HEK293 (cell line): ENCODE measurements around the gene MLLT6.

Experiments used
- ELK4 ChIP-seq: IDR thresholded peaks from 2 replicates; pipeline ENCODE4 v1.6.1; 2011; ENCODE audit warnings: mild to moderate bottlenecking, low read depth, low read length, borderline replicate concordance
- OSR2 ChIP-seq: fragments of 450-650 bp; formaldehyde crosslinking; IDR thresholded peaks from 2 replicates; pipeline ENCODE4 v1.5.1; 2016; ENCODE audit warnings: missing biosample characterization, missing genetic modification characterization
- OVOL3 ChIP-seq: fragments of 450-650 bp; formaldehyde crosslinking; IDR thresholded peaks from 2 replicates; pipeline ENCODE4 v1.5.1; 2016; ENCODE audit warnings: missing biosample characterization, missing genetic modification characterization
- PBX3 ChIP-seq: sonication (generic); formaldehyde crosslinking; IDR thresholded peaks from 2 replicates; pipeline ENCODE4 v1.8.1; 2022; ENCODE audit warnings: mild to moderate bottlenecking, moderate library complexity, missing genetic modification reagents
- TSHZ1 ChIP-seq: fragments of 450-650 bp; formaldehyde crosslinking; IDR thresholded peaks from 2 replicates; pipeline ENCODE4 v1.5.1; 2016; ENCODE audit warnings: missing biosample characterization, missing genetic modification characterization, borderline replicate concordance
- ZBTB6 ChIP-seq: fragments of 450-650 bp; formaldehyde crosslinking; IDR thresholded peaks from 2 replicates; pipeline ENCODE4 v1.5.1; 2017; ENCODE audit warnings: missing biosample characterization, missing genetic modification characterization
- ZEB2 ChIP-seq: fragments of 450-650 bp; formaldehyde crosslinking; IDR thresholded peaks from 2 replicates; pipeline ENCODE4 v1.5.1; 2016; ENCODE audit warnings: missing biosample characterization, missing genetic modification characterization
- ZNF148 ChIP-seq: fragments of 450-650 bp; formaldehyde crosslinking; IDR thresholded peaks from 2 replicates; pipeline ENCODE4 v1.5.0; 2017; ENCODE audit warnings: missing biosample characterization, missing genetic modification characterization, borderline replicate concordance
- ZNF184 ChIP-seq: fragments of 450-650 bp; IDR thresholded peaks from 2 replicates; pipeline ENCODE4 v1.5.1; 2018; ENCODE audit warnings: missing biosample characterization, mild to moderate bottlenecking, missing genetic modification characterization
- ZNF37A ChIP-seq: fragments of 450-650 bp; IDR thresholded peaks from 2 replicates; pipeline ENCODE4 v1.5.1; 2018; ENCODE audit warnings: missing biosample characterization, missing genetic modification characterization
- ZNF416 ChIP-seq: fragments of 450-650 bp; formaldehyde crosslinking; IDR thresholded peaks from 2 replicates; pipeline ENCODE4 v1.5.1; 2016; ENCODE audit warnings: missing biosample characterization, missing genetic modification characterization
- ZNF449 ChIP-seq: fragments of 450-650 bp; formaldehyde crosslinking; IDR thresholded peaks from 2 replicates; pipeline ENCODE4 v1.5.1; 2017; ENCODE audit warnings: missing biosample characterization, mild to moderate bottlenecking, missing genetic modification characterization, moderate library complexity
- ZNF473 ChIP-seq: fragments of 450-650 bp; formaldehyde crosslinking; IDR thresholded peaks from 2 replicates; pipeline ENCODE4 v1.5.1; 2017; ENCODE audit warnings: missing biosample characterization, missing genetic modification characterization
- ZNF510 ChIP-seq: fragments of 450-650 bp; formaldehyde crosslinking; IDR thresholded peaks from 2 replicates; pipeline ENCODE4 v1.5.1; 2018; ENCODE audit warnings: mild to moderate bottlenecking, missing genetic modification characterization, missing biosample characterization; ENCODE audit not compliant: insufficient replicate concordance
- ZNF518A ChIP-seq: fragments of 450-650 bp; formaldehyde crosslinking; conservative IDR thresholded peaks from 2 replicates; pipeline ENCODE4 v1.5.1; 2016; ENCODE audit warnings: low read depth, missing biosample characterization, missing genetic modification characterization
- ZNF555 ChIP-seq: fragments of 450-650 bp; formaldehyde crosslinking; conservative IDR thresholded peaks from 2 replicates; pipeline ENCODE4 v1.5.1; 2017; ENCODE audit warnings: missing biosample characterization, mild to moderate bottlenecking, missing genetic modification characterization, inconsistent platforms
- ZNF600 ChIP-seq: fragments of 450-650 bp; formaldehyde crosslinking; IDR thresholded peaks from 2 replicates; pipeline ENCODE4 v1.5.1; 2016; ENCODE audit warnings: missing biosample characterization, missing genetic modification characterization
- ZNF623 ChIP-seq: fragments of 450-650 bp; formaldehyde crosslinking; IDR thresholded peaks from 2 replicates; pipeline ENCODE4 v1.5.1; 2016; ENCODE audit warnings: missing biosample characterization, missing genetic modification characterization
- ZNF701 ChIP-seq: fragments of 450-650 bp; formaldehyde crosslinking; IDR thresholded peaks from 2 replicates; pipeline ENCODE4 v1.5.1; 2016; ENCODE audit warnings: missing biosample characterization, missing genetic modification characterization
- ZNF830 ChIP-seq: fragments of 450-650 bp; IDR thresholded peaks from 2 replicates; pipeline ENCODE4 v1.5.0; 2018; ENCODE audit warnings: missing biosample characterization, missing genetic modification characterization, low read depth, mild to moderate bottlenecking, moderate library complexity
- ZSCAN4 ChIP-seq: fragments of 450-650 bp; formaldehyde crosslinking; IDR thresholded peaks from 2 replicates; pipeline ENCODE4 v1.5.1; 2017; ENCODE audit warnings: missing biosample characterization, missing genetic modification characterization

Gene MLLT6

GRCh38 chr17:38751144-38751807, 46.2 kb downstream of the MLLT6 start (continued):
- TF ChIP-seq ZBTB6 (tag by site-specific recombination) (no peak), ZNF518A (tag by site-specific recombination) (no peak), ZNF184 (tag by site-specific recombination) (peak; percentile 47; the same call in 1 of the 2 replicates), ZNF555 (no peak), ZNF510 (tag by site-specific recombination) (no peak), OSR2 (no peak), ELK4 (no peak), ZNF701 (tag by site-specific recombination) (no peak), TSHZ1 (tag by site-specific recombination) (no peak), OVOL3 (tag by site-specific recombination) (0 out of 2 replicates have a peak, but pooled peaks have one; percentile 32), ZEB2 (tag by site-specific recombination) (no peak), ZNF148 (tag by site-specific recombination) (no peak), ZSCAN4 (tag by site-specific recombination) (no peak), ZNF449 (tag by site-specific recombination) (peak; percentile 48; the same call in 1 of the 2 replicates), PBX3 (no peak), ZNF600 (tag by site-specific recombination) (no peak), ZNF416 (tag by site-specific recombination) (no peak), ZNF37A (no peak), ZNF473 (tag by site-specific recombination) (no peak), ZNF830 (tag by site-specific recombination) (no peak), ZNF623 (tag by site-specific recombination) (no peak)
